ENCODE measurements around the gene GLRA1. TPM values are rescaled to one million over a fixed set of nuclear protein-coding genes. Genes with fewer than 3 reads are reported as not detected.

The GLRA1 gene
- total and polyA plus RNA-seq, 9 donors, result 0.13 TPM; not detected in 8

DNA sequence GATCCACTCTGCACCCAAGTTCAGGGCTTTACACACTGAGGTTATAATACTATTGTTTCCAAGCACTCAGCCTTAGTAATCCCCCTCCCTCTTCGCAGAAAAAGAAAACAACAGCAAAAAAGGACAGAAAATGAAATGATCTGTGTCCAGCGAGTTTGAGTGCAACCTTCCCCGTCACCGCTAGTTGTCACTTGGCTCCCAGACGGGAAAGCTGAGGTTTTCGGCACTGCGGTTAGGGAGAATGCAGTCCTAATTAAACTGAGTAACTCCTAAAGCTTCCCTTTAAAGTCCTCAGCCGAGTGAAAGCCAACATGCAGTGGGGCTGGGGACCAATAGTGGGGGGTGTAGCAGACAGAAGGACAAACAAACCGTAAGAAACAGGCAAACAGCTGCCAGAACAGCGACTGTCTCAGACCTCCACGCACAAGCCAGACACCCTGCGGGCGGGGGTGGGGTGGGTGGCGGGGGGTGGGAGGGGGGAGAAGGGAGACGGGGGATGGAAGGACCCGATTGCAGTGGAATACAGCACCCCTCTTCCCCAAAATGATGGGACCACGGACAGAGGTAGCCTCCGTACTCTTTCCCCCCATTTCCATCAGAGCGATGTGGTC is 680 bp downstream of the GLRA1 start:
- no peaks in the 10 kb centered on the region for H3K36me3 ChIP-seq (ENCODE audit: control insufficient read depth, insufficient read depth, low read length)
- H3K9me3 ChIP-seq (replicated peaks; ENCODE audit: control insufficient read depth, low read depth, low read length), result no peaks in the 10 kb centered on the region
- no peaks in the 10 kb centered on the region for H3K4me1 ChIP-seq (ENCODE audit: control insufficient read depth, insufficient read depth, low read length)
- no peak for DNase-seq
- peaks cover 5% of the 10 kb centered on the region for H3K27me3 ChIP-seq (ENCODE audit: control insufficient read depth, insufficient read depth, low read length)
- no peak overlapping the region for H3K27ac ChIP-seq (ENCODE audit: low read length)
- H3K4me3 ChIP-seq (ENCODE audit: low read length), result no peak overlapping the region
- 0% methylated on average over 4 of the region's 19 CpGs for WGBS (ENCODE audit: insufficient coverage)

DNA sequence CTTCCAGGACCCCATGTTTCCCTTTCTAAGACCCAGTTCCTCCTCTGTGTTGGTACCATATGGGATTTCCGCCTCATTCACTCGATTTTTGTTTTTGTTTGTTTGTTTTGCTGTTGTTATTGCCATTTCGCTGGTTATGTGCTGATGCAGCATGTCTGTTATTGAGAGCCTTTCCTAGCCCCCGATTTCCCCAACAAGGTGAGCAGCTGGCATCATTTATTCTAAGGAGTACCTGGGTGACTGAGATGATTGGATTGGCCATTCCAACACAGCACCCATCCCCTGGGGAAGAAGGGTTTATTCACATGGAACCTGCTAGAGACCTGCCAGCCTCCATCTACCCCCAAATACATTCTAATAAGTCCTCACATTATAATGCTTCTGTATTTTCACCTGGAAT is 2.7 kb downstream of the GLRA1 start:
- Histone ChIP-seq H3K27me3 (ENCODE audit: control insufficient read depth, insufficient read depth, low read length) (peaks cover 8% of the 10 kb centered on the region), H3K36me3 (ENCODE audit: control insufficient read depth, insufficient read depth, low read length) (no peaks in the 10 kb centered on the region), H3K9me3 (replicated peaks; ENCODE audit: control insufficient read depth, low read depth, low read length) (no peaks in the 10 kb centered on the region), H3K4me3 (ENCODE audit: low read length) (no peak overlapping the region), H3K27ac (ENCODE audit: low read length) (no peak overlapping the region), H3K4me1 (ENCODE audit: control insufficient read depth, insufficient read depth, low read length) (no peaks in the 10 kb centered on the region)
- WGBS (ENCODE audit: insufficient coverage), result no CpG with 5 or more reads among the region's 4 CpGs
- DNase-seq, result no peak

DNA sequence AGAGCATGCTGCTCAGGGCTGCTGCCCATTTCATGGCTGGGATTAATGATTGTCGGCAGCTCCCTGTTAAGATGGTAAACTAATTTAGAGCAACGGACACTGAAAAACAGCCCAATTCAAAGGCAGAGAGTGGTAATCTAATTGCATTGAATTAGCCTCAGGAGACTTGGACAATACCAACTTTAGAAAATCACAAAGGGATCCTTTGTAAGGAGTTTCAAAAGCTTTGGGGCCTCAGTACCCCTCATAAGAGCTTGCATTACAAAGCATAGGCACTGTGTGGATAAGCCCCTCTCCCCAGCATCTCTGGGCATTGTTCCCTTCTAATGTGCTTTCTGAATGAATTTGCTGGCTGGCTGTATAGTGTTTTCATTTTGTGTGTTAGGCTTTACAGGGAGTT is 6.7 kb downstream of the GLRA1 start:
- Histone ChIP-seq H3K4me1 (ENCODE audit: control insufficient read depth, insufficient read depth, low read length) (no peaks in the 10 kb centered on the region), H3K27me3 (ENCODE audit: control insufficient read depth, insufficient read depth, low read length) (peaks cover 3% of the 10 kb centered on the region), H3K4me3 (ENCODE audit: low read length) (no peak overlapping the region), H3K36me3 (ENCODE audit: control insufficient read depth, insufficient read depth, low read length) (no peaks in the 10 kb centered on the region), H3K27ac (ENCODE audit: low read length) (no peak overlapping the region), H3K9me3 (replicated peaks; ENCODE audit: control insufficient read depth, low read depth, low read length) (no peaks in the 10 kb centered on the region)
- no peak for DNase-seq
- WGBS (ENCODE audit: insufficient coverage), result 20% methylated on average over 1 of the region's 2 CpGs

DNA sequence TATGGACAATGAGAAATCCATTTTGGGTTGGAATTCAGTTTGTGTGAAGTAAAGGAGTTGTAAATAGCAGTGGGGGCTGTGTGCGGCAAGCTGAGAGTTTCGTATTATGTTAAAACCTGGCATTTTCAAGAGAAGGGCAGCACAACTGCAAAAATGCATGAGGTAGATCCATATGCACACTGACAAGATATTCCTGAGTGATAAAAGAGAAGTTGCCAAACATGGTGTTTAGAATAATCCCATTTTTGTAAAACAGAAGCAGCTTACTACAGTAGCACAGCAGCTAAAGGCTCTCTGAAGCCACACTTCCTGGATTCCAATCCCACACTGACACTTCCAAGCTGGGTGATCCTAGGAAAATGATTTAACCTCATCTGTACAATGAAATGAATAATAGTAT is 11.2 kb downstream of the GLRA1 start:
- H3K27me3 ChIP-seq (ENCODE audit: control insufficient read depth, insufficient read depth, low read length), result peaks cover 3% of the 10 kb centered on the region
- no peaks in the 10 kb centered on the region for H3K9me3 ChIP-seq (replicated peaks; ENCODE audit: control insufficient read depth, low read depth, low read length)
- H3K4me3 ChIP-seq (ENCODE audit: low read length), result no peak overlapping the region
- no peaks in the 10 kb centered on the region for H3K36me3 ChIP-seq (ENCODE audit: control insufficient read depth, insufficient read depth, low read length)
- no peak for DNase-seq
- H3K4me1 ChIP-seq (ENCODE audit: control insufficient read depth, insufficient read depth, low read length), result no peaks in the 10 kb centered on the region
- no peak overlapping the region for H3K27ac ChIP-seq (ENCODE audit: low read length)
- WGBS (ENCODE audit: insufficient coverage), result 75% methylated on average over 2 of the region's 2 CpGs

DNA sequence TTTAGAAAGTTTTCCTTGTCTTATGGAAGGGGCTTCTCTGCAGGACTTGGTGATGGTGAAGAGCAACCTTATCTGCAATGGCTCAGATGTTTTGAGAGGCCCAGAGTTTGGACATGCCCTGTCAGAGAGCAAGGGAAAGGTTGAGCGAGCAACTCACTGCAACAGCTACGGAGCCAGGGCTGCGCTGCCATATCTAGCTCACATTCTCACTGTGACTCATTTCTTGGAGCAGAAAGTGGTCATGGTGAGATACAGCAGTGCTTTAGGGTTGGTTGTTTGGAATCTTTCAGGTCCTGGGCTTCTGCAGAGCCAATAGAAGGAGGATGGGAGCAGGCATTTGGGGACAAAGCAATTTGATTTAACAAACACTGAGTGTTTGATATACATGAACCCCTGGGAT is 12.3 kb downstream of the GLRA1 start:
- no peak overlapping the region for H3K4me3 ChIP-seq (ENCODE audit: low read length)
- DNase-seq, result no peak
- no peak overlapping the region for H3K27ac ChIP-seq (ENCODE audit: low read length)
- H3K4me1 ChIP-seq (ENCODE audit: control insufficient read depth, insufficient read depth, low read length), result no peaks in the 10 kb centered on the region
- no CpG with 5 or more reads among the region's 3 CpGs for WGBS (ENCODE audit: insufficient coverage)
- H3K36me3 ChIP-seq (ENCODE audit: control insufficient read depth, insufficient read depth, low read length), result no peaks in the 10 kb centered on the region
- no peaks in the 10 kb centered on the region for H3K9me3 ChIP-seq (replicated peaks; ENCODE audit: control insufficient read depth, low read depth, low read length)
- H3K27me3 ChIP-seq (ENCODE audit: control insufficient read depth, insufficient read depth, low read length), result no peaks in the 10 kb centered on the region

DNA sequence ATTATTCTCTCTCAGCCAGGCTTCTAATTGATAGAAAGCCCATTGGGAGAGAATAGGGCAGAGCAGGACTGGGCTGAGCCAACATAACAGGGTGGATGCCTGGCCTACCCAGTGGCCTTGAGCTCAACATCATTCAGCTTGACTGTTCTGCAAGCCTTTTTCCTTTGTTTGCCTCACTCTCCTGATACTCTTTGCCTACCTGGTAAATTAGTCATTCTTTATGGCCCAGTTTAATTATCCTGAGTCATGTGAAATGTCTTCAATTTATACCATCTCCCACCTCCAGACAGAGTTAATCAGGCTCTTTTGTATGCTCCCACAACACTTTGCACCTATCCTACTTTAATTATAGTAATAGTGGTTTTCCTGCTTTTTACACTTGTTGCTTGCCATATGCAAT is 13.6 kb downstream of the GLRA1 start:
- no peak overlapping the region for H3K27ac ChIP-seq (ENCODE audit: low read length)
- DNase-seq, result no peak
- no peaks in the 10 kb centered on the region for H3K27me3 ChIP-seq (ENCODE audit: control insufficient read depth, insufficient read depth, low read length)

DNA sequence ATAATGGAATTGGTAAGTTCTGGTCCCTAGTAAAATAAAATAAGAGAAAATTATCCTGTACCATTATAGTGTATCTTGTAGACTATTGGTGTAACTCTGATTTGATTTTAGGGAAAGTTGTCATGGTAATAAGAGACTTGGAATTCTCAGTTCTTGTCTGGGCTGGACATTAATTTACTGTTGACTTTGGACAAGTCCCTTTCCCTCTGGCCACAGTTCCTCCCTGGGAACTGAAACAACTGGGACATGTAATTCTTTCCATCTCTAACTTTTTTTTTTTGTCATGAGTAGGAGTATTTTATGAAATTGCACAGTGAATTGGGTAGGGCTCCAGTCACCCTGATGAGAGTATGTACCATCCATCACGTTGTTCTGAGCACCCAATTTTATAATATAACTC is 15.0 kb downstream of the GLRA1 start:
- no peak overlapping the region for H3K4me3 ChIP-seq (ENCODE audit: low read length)
- no peak overlapping the region for H3K27ac ChIP-seq (ENCODE audit: low read length)
- no peaks in the 10 kb centered on the region for H3K27me3 ChIP-seq (ENCODE audit: control insufficient read depth, insufficient read depth, low read length)
- no CpG with 5 or more reads among the region's 1 CpG for WGBS (ENCODE audit: insufficient coverage)
- H3K36me3 ChIP-seq (ENCODE audit: control insufficient read depth, insufficient read depth, low read length), result no peaks in the 10 kb centered on the region
- no peak for DNase-seq
- H3K9me3 ChIP-seq (replicated peaks; ENCODE audit: control insufficient read depth, low read depth, low read length), result no peaks in the 10 kb centered on the region
- no peaks in the 10 kb centered on the region for H3K4me1 ChIP-seq (ENCODE audit: control insufficient read depth, insufficient read depth, low read length)

More for the DNA sequence above, 13.6 kb downstream of the GLRA1 start:
- no peak overlapping the region for H3K4me3 ChIP-seq (ENCODE audit: low read length)
- no peaks in the 10 kb centered on the region for H3K4me1 ChIP-seq (ENCODE audit: control insufficient read depth, insufficient read depth, low read length)
- no peaks in the 10 kb centered on the region for H3K9me3 ChIP-seq (replicated peaks; ENCODE audit: control insufficient read depth, low read depth, low read length)
- H3K36me3 ChIP-seq (ENCODE audit: control insufficient read depth, insufficient read depth, low read length), result no peaks in the 10 kb centered on the region

DNA sequence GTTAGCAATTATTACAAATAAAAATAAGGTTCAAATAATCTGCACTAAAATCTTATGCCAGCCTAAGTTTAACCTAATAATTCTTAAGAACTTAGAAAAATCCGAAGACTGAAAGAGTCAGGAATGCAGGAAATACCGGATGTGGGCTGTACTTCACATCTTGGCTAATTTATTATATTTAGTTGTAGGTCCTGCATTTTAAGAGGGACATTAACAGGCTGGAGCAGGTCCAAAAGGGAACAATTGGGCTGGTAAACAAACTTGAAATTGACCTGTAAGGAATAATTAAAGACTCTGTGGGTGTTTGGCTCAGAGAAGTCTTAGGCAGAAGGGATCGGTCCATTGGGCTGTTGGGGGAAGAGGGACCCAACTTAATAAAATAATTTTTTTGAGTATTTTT is 18.4 kb downstream of the GLRA1 start:
- no peak for DNase-seq
- H3K4me3 ChIP-seq (ENCODE audit: low read length), result no peak overlapping the region
- H3K27me3 ChIP-seq (ENCODE audit: control insufficient read depth, insufficient read depth, low read length), result no peaks in the 10 kb centered on the region
- 43% methylated on average over 1 of the region's 3 CpGs for WGBS (ENCODE audit: insufficient coverage)
- no peaks in the 10 kb centered on the region for H3K4me1 ChIP-seq (ENCODE audit: control insufficient read depth, insufficient read depth, low read length)
- H3K9me3 ChIP-seq (replicated peaks; ENCODE audit: control insufficient read depth, low read depth, low read length), result no peaks in the 10 kb centered on the region
- no peak overlapping the region for H3K27ac ChIP-seq (ENCODE audit: low read length)
- no peaks in the 10 kb centered on the region for H3K36me3 ChIP-seq (ENCODE audit: control insufficient read depth, insufficient read depth, low read length)

DNA sequence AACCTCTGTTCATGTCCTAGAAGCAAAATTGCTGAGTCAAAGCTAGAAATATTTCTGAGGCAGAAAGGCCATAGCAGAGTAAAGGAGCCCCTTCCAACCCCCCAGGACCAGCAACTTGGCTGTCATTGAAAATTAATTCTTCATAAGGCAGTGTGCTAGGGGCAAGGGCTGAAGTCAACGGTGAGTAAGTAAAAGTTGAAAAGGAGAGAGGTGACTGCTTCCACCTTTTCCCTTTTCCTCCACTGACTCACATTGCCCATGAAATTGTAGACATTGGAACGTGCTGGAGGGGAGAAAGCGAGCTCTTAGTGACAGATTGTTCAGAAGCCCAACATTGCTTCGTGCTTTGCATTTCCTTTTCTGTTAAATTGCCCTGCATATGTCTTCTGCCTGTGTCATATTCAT is 19.1 kb downstream of the GLRA1 start:
- Histone ChIP-seq H3K4me3 (ENCODE audit: low read length) (no peak overlapping the region), H3K36me3 (ENCODE audit: control insufficient read depth, insufficient read depth, low read length) (no peaks in the 10 kb centered on the region), H3K9me3 (replicated peaks; ENCODE audit: control insufficient read depth, low read depth, low read length) (no peaks in the 10 kb centered on the region), H3K4me1 (ENCODE audit: control insufficient read depth, insufficient read depth, low read length) (no peaks in the 10 kb centered on the region), H3K27me3 (ENCODE audit: control insufficient read depth, insufficient read depth, low read length) (no peaks in the 10 kb centered on the region), H3K27ac (ENCODE audit: low read length) (no peak overlapping the region)
- no CpG with 5 or more reads among the region's 4 CpGs for WGBS (ENCODE audit: insufficient coverage)
- DNase-seq, result no peak

DNA sequence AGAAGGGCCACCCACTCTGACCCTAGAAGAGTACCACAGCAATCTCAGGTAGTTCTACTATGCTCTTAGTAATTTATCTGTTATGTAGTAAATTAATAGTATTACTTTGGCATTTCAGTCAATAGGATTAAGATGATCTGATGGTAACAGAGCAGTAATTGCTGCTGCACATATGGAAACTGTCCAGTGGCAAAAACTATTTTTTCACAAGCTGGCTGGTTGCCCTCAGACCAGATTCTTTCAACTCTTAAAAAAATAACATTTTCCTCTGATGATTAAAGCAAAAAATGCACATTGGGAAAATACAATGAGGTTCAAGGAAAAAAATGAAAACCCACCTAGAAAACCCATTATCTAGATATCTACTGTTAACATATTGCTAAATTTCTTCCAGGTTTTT is 19.7 kb downstream of the GLRA1 start:
- H3K36me3 ChIP-seq (ENCODE audit: control insufficient read depth, insufficient read depth, low read length), result no peaks in the 10 kb centered on the region
- no peak for DNase-seq
- no peaks in the 10 kb centered on the region for H3K4me1 ChIP-seq (ENCODE audit: control insufficient read depth, insufficient read depth, low read length)
- no peaks in the 10 kb centered on the region for H3K27me3 ChIP-seq (ENCODE audit: control insufficient read depth, insufficient read depth, low read length)
- no peak overlapping the region for H3K4me3 ChIP-seq (ENCODE audit: low read length)
- H3K9me3 ChIP-seq (replicated peaks; ENCODE audit: control insufficient read depth, low read depth, low read length), result no peaks in the 10 kb centered on the region
- no peak overlapping the region for H3K27ac ChIP-seq (ENCODE audit: low read length)

DNA sequence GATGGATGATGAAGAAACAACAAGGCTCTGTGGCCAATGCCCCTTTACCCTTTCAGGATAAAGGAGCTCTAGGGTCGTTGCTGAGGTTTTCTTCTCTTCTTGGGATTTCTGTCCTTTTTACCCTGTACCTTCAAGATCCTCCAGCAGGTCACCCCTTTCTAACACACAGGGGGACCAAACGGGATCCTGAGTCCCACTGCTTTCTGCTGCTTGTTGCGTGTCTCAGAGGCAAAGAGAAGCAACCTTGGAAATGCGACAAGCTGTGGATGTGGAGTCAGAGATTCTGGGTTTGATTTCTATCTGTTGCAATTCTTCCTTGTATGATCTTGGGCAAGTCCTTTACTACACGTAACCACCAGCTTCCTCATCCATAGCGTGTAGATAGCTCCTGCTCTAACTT is 20.5 kb downstream of the GLRA1 start:
- no peaks in the 10 kb centered on the region for H3K36me3 ChIP-seq (ENCODE audit: control insufficient read depth, insufficient read depth, low read length)
- no peak overlapping the region for H3K27ac ChIP-seq (ENCODE audit: low read length)
- H3K27me3 ChIP-seq (ENCODE audit: control insufficient read depth, insufficient read depth, low read length), result no peaks in the 10 kb centered on the region
- H3K4me3 ChIP-seq (ENCODE audit: low read length), result no peak overlapping the region
- no peak for DNase-seq
- H3K4me1 ChIP-seq (ENCODE audit: control insufficient read depth, insufficient read depth, low read length), result no peaks in the 10 kb centered on the region
- no peaks in the 10 kb centered on the region for H3K9me3 ChIP-seq (replicated peaks; ENCODE audit: control insufficient read depth, low read depth, low read length)
- WGBS (ENCODE audit: insufficient coverage), result no CpG with 5 or more reads among the region's 6 CpGs

All from muscle of leg (tissue), 11 donors.